ENCODE measurements around the gene ITPR3. TPM values are rescaled to one million over a fixed set of nuclear protein-coding genes. Genes with fewer than 3 reads are reported as not detected.

ITPR3 gene
- total and polyA plus RNA-seq, 2 of the 13 experiments (the other 11 are each of a cell fraction or from before 2014, with no cell fraction given) = 3.8 to 21.4 TPM

DNA sequence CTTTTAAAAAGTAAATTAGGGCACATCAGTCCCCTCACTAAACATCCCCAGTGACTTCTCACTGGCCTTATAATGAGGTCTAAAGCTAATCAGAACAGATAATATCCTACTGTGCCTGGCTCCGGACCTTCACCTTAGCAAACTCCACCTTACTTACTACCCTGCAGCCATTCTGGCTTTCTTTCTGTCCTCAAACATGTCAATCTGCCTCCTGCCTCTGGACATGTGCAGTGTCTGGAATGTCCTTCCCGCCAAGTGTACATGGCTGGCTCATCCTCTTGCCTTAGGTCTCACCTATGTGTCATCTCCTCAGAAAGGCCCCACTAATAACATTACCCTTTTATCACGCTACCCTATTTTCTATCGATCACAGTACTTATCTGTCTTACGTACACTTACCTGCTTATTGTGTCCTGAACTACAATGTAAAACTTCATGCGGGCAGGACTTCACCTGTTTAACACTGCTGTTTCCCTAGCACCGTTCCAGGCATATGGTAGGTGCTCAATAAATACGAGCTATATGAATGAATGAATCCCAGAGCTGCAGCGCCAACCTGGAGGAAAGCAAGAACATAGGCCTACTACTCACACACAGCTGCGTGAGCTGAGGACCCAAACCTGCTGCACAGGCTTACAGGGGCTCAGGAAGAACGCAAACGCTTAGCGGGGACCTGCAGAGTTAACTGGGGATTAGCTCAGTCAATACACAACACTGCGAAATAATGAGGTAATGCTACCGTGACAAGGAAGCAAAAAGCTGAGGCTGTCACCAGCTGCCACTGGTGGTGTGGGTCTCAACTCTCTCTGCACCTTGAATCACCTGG lies 89.4 kb downstream of the ITPR3 start (continued):
- TF ChIP-seq FOXA3 (CRISPR knock-in tag; IDR thresholded peaks at IDR 0.05) (0 out of 2 replicates have a peak, but pooled peaks have one; percentile 0), SMYD3 (CRISPR knock-in tag; IDR thresholded peaks at IDR 0.05) (0 out of 2 replicates have a peak, but pooled peaks have one; percentile 47), REPIN1 (CRISPR knock-in tag; IDR thresholded peaks at IDR 0.05; ENCODE audit: borderline replicate concordance, low read depth) (0 out of 2 replicates have a peak, but pooled peaks have one; percentile 36), ZNF430 (CRISPR knock-in tag; IDR thresholded peaks at IDR 0.05) (0 out of 2 replicates have a peak, but pooled peaks have one; percentile 4), NFYB (CRISPR knock-in tag; IDR thresholded peaks at IDR 0.05) (no peak), PRPF4 (IDR thresholded peaks at IDR 0.05; ENCODE audit: low read depth, low read length, poor library complexity, severe bottlenecking) (peak; percentile 67), ZNF782 (CRISPR knock-in tag; IDR thresholded peaks at IDR 0.05; ENCODE audit: borderline replicate concordance) (0 out of 2 replicates have a peak, but pooled peaks have one; percentile 21), ZMYM3 (CRISPR knock-in tag; IDR thresholded peaks at IDR 0.05) (0 out of 2 replicates have a peak, but pooled peaks have one; percentile 7), LCORL (IDR thresholded peaks at IDR 0.05) (no peak), LCORL (CRISPR knock-in tag; IDR thresholded peaks at IDR 0.05) (0 out of 2 replicates have a peak, but pooled peaks have one; percentile 11)
- TF ChIP-seq, protein P1, sequence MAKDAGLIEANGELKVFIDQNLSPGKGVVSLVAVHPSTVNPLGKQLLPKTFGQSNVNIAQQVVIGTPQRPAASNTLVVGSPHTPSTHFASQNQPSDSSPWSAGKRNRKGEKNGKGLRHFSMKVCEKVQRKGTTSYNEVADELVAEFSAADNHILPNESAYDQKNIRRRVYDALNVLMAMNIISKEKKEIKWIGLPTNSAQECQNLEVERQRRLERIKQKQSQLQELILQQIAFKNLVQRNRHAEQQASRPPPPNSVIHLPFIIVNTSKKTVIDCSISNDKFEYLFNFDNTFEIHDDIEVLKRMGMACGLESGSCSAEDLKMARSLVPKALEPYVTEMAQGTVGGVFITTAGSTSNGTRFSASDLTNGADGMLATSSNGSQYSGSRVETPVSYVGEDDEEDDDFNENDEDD (CRISPR knock-in tag; IDR thresholded peaks at IDR 0.05; ENCODE audit: borderline replicate concordance) = peak; percentile 69; the same call in 1 of the 2 replicates
- TF ChIP-seq, protein P2, sequence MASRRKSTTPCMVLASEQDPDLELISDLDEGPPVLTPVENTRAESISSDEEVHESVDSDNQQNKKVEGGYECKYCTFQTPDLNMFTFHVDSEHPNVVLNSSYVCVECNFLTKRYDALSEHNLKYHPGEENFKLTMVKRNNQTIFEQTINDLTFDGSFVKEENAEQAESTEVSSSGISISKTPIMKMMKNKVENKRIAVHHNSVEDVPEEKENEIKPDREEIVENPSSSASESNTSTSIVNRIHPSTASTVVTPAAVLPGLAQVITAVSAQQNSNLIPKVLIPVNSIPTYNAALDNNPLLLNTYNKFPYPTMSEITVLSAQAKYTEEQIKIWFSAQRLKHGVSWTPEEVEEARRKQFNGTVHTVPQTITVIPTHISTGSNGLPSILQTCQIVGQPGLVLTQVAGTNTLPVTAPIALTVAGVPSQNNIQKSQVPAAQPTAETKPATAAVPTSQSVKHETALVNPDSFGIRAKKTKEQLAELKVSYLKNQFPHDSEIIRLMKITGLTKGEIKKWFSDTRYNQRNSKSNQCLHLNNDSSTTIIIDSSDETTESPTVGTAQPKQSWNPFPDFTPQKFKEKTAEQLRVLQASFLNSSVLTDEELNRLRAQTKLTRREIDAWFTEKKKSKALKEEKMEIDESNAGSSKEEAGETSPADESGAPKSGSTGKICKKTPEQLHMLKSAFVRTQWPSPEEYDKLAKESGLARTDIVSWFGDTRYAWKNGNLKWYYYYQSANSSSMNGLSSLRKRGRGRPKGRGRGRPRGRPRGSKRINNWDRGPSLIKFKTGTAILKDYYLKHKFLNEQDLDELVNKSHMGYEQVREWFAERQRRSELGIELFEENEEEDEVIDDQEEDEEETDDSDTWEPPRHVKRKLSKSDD (CRISPR knock-in tag; IDR thresholded peaks at IDR 0.05; ENCODE audit: low read depth) = peak; percentile 52; the same call in 1 of the 2 replicates
- TF ChIP-seq, protein P3, sequence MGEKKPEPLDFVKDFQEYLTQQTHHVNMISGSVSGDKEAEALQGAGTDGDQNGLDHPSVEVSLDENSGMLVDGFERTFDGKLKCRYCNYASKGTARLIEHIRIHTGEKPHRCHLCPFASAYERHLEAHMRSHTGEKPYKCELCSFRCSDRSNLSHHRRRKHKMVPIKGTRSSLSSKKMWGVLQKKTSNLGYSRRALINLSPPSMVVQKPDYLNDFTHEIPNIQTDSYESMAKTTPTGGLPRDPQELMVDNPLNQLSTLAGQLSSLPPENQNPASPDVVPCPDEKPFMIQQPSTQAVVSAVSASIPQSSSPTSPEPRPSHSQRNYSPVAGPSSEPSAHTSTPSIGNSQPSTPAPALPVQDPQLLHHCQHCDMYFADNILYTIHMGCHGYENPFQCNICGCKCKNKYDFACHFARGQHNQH (CRISPR knock-in tag; IDR thresholded peaks at IDR 0.05) = 0 out of 2 replicates have a peak, but pooled peaks have one; percentile 13
- TF ChIP-seq, protein P4, sequence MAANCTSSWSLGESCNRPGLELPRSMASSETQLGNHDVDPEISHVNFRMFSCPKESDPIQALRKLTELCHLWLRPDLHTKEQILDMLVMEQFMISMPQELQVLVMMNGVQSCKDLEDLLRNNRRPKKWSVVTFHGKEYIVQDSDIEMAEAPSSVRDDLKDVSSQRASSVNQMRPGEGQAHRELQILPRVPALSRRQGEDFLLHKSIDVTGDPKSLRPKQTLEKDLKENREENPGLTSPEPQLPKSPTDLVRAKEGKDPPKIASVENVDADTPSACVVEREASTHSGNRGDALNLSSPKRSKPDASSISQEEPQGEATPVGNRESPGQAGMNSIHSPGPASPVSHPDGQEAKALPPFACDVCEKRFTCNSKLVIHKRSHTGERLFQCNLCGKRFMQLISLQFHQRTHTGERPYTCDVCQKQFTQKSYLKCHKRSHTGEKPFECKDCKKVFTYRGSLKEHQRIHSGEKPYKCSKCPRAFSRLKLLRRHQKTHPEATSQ (CRISPR knock-in tag; IDR thresholded peaks at IDR 0.05; ENCODE audit: borderline replicate concordance) = 0 out of 2 replicates have a peak, but pooled peaks have one; percentile 59
- TF ChIP-seq, protein P5, sequence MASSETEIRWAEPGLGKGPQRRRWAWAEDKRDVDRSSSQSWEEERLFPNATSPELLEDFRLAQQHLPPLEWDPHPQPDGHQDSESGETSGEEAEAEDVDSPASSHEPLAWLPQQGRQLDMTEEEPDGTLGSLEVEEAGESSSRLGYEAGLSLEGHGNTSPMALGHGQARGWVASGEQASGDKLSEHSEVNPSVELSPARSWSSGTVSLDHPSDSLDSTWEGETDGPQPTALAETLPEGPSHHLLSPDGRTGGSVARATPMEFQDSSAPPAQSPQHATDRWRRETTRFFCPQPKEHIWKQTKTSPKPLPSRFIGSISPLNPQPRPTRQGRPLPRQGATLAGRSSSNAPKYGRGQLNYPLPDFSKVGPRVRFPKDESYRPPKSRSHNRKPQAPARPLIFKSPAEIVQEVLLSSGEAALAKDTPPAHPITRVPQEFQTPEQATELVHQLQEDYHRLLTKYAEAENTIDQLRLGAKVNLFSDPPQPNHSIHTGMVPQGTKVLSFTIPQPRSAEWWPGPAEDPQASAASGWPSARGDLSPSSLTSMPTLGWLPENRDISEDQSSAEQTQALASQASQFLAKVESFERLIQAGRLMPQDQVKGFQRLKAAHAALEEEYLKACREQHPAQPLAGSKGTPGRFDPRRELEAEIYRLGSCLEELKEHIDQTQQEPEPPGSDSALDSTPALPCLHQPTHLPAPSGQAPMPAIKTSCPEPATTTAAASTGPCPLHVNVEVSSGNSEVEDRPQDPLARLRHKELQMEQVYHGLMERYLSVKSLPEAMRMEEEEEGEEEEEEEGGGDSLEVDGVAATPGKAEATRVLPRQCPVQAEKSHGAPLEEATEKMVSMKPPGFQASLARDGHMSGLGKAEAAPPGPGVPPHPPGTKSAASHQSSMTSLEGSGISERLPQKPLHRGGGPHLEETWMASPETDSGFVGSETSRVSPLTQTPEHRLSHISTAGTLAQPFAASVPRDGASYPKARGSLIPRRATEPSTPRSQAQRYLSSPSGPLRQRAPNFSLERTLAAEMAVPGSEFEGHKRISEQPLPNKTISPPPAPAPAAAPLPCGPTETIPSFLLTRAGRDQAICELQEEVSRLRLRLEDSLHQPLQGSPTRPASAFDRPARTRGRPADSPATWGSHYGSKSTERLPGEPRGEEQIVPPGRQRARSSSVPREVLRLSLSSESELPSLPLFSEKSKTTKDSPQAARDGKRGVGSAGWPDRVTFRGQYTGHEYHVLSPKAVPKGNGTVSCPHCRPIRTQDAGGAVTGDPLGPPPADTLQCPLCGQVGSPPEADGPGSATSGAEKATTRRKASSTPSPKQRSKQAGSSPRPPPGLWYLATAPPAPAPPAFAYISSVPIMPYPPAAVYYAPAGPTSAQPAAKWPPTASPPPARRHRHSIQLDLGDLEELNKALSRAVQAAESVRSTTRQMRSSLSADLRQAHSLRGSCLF (CRISPR knock-in tag; IDR thresholded peaks at IDR 0.05; ENCODE audit: borderline replicate concordance) = no peak

Data from HepG2 (cell line).